NCI-H128 (cell line): ENCODE data around the gene TGFBR1.

Experiments used
- DNase-seq: peaks from one replicate; lab custom pipeline; 2025; ENCODE audit not compliant: unreplicated experiment; lab: John Stamatoyannopoulos, UW

The TGFBR1 gene

DNA sequence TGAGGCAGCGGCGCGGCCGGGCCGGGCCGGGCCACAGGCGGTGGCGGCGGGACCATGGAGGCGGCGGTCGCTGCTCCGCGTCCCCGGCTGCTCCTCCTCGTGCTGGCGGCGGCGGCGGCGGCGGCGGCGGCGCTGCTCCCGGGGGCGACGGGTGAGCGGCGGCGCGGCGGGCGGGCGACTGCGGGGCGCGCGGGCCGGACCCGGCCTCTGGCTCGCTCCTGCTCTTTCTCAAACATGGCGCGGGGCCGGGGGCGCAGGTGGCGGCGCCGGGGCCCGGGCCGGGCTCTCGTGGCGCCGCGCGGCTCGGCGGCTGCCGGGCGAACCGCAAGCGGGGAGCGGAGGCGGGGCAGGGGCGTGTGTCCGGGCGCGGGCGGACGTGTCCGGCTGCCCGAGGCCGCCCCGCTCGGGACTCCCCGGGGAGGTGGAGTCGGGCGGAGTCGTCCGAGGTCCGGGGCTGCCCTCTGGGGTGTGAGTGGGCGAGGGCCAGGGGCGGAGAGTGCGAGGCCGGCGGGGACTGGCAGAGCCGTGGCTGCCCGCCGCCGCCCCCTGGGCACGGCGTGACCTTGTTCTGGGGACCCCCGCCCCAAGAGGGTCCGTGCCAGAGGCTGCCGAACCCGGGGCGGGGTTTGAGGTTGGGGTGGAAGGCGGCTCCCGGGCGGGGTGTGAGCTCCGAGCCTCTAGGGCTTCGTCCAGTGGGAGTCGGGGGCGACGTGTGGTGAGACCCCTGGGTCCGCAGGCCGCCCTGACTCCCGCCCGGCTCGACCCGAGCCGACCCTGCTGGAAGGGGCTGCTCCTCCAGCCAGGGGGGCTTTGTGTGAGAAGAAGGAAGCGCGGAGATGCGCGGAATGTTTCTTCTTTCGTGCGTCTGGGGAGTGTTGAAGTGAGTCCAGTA lies 485 bp downstream of the TGFBR1 start:
- DNase-seq = no peak

DNA sequence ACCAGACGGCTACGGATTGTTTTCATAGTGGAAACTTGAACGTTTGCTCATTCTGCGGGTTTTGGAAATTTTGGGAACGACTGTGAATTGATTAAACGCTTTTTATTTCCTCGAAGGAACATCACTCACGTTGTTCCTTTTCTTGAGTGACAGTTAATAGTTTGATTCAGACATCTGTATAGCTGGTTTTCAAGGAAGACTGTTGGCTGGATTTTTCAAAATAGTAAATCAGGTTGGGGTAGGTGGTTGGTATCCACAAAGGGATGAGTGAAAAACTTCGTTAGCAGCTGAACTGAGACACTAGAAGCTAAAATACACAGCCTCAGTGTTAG lies 1.1 kb downstream of the TGFBR1 start:
- no peak for DNase-seq

DNA sequence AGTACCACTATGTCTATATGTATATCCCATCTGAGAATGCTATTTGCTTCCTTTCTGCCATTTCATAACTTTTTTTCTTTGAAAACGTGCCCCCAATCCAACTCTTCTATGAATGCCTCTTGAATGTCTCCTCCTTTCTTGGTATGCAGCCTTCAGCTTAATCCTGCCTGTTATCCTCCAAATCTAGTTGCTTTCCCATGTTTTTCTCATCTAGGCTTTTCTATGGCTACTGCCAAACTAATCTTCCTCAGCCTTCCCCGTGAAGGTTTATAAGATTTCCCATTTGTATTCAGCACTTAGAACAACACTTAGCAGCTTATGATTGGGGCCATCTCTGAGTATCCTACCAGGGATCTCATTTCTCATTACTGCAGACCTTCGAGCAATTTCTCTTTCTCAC lies 2.5 kb downstream of the TGFBR1 start:
- no peak for DNase-seq

DNA sequence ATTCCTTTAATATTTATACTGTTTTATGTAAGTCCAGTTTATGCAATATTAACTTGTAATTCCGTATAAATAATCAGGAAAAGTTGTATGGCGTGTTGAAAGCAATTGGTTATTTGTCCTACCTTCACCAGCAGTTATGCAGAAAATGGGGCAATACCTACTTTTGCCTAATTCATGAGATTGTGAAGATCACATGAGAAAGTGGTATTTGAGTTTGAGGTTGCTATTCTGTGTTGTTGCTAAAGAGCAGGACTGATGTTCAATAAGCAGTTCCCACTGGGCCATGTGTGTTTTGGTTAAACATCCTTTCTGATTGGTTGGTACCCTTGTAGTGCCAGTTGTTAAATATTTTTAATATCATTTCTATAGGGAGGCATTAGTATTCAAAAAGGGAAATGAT lies 3.2 kb downstream of the TGFBR1 start:
- no peak for DNase-seq

DNA sequence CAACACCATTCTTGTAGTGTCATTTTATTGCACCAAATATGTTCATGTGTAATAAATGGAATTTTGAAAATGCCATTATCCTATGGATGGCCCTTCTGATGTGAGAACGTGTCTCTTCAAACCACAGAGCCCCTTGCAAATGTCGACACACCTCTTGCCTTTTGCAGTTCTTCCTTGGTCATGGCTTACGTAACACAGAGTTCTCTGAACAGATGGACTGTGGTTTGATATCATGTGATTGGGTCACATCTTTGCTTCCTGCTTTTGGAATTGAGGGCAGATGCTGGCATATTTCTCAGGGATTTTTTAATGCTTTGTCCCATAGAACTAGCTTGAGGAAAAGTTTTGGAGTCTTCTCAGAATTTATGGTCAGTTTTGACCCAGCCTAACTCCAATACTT lies 4.6 kb downstream of the TGFBR1 start:
- DNase-seq = no peak

DNA sequence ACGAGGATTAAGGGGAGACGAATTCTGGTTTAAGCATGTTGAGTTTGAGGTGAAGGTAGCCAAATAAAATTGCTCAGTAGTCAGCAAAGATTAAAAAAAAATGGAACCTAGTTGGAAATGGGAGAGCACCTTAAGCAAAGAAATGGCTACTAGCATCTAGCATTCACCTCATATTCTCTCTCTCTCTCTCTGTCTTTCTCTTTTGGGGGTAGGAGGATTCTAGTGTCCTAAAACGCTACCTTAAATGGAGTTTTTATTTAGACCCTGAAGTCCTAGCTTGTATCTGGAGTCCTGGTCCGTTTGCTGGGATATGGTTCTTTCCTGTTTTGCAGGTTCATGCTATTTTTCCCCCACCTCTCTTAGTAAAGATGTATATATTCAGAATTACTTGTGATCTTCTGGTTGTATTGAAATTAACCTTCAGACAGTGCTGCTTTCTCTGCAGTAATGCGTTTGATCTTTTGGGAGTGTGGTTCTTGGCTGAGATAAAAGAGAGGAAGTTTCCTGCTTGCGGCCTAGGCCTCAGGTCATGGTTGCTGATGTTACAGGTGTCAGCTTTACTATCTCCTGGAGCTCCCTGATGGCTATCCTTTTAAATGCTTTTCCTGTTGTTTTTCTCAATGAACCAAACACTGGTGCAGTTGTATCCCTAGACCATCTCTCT lies 8.0 kb downstream of the TGFBR1 start:
- DNase-seq = no peak

DNA sequence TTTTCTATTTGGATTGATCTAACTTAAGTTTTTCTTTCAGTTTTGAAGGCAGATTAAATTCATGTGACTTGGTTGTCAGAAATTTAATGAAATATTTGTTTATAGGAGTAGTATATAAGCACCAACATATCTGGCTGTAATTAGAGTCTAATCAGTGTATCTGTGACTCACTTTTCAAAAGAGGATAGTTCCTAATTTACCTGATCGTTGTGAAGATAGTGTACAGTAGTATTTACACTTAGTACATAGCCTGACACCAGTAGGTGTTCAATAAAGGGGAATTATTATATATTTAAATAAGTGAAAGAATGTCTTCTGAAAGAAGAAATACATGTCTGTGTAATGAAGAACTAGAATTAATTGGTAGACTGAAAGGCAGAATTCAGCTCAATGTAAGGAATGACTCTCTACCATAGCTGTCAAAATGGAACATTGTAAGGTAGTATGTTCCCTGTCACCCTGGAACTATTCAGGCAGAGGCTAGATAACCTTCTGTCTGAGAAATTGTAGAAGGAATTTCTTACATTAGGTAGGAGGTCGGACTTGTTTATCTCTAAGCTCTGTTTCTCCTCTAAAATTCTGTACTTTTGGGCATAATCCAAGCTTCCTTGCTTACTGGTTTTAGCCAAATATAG lies 8.6 kb downstream of the TGFBR1 start:
- DNase-seq = no peak

DNA sequence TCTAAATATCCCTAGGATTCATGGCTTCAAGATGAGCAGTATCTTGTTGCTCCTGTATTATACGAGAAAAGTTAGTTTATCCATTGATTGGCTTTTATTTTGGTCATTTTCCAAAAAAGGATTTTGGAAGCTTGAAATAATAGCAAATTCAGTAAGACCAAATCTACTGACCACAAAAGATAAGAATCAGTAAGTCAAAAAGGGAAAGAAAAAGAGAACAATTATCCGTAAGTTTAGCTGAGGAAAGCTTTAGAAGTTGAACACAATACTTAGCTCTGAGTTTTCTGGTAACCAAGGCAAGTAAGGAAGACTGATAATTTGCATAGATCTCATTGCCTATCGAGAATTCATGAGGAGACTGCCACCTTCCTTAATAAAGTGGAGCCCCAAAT lies 9.1 kb downstream of the TGFBR1 start:
- DNase-seq = no peak

DNA sequence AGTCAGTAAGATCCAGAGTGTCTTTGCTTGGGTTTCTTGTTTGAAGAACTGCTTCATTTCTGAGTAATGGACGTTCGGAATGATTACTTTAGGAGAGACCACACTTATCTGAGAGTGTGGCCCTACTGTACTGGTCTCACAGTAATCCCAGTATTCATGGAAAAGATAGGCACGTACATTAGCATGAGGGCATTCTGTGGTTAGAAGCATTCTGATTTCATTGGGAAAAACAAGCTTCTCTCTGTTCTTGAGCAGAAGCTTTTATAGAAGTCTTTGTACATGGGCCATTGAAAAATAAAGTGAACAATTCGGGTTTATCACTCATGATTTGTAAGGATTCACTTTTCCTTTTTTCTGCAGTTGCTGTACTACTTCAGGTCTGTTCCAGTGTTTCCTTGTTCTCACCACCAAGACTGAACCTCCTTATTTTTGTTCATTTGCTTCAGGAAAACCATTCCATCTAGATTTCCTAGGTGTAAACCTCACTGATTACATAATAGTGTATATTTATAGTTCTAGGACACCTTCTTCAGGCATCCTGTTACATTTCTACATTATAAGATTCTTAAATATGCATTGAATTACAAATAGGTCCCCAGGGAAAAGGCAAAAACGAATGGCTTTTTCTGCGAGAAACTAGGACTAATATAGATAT lies 10.1 kb downstream of the TGFBR1 start:
- no peak for DNase-seq

DNA sequence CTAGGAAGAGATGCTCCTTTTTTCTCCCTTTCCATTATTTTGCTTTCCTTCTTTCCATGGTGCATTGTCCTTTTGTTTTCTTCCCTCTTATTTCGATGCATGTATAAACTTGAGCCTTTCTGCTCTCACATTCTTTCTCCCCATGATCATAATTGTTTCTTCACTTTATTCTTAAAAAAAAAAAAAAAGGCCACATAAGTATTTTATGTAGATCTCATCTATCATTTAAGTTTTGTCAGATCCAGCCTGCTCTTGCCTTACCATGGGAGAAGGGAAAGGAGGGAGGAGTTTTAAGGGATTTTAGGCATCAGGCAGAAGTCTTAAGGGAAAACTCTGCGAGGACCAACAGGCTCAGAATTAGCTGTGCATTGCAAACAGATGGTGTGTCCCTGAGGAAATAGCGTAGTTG lies 11.1 kb downstream of the TGFBR1 start:
- DNase-seq = no peak

DNA sequence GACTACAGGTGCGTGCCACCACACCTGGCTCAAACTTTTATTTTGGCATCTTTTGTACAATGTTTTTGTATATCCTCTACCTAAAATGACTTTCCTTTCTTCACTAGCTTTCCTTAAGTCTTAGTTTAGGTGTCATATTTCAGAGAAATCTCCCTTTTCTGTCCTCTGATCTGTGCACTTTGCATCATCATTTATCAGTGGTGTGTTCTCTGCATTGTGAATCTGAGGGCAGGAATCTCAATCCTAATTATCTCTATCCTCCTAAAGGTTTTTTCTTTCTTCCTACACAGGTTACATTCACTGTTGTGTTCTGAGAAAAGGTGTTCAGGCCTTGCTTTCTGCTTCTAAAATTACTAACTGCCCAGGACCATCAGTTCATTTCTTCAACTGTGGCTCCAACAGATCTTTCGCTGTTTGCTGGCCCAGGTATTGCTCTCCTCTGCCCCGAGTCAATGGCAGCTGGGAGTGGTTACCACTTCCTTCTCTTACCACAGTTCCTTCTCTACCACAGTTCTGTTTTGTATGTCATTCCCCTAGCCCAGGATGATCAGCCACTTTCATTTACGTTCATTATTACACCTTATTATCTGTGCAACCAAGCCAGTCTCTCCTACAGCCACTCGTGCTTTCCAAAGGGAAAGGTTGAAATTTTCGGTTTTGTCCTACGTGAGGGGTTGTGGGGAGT lies 14.0 kb downstream of the TGFBR1 start:
- DNase-seq = no peak

DNA sequence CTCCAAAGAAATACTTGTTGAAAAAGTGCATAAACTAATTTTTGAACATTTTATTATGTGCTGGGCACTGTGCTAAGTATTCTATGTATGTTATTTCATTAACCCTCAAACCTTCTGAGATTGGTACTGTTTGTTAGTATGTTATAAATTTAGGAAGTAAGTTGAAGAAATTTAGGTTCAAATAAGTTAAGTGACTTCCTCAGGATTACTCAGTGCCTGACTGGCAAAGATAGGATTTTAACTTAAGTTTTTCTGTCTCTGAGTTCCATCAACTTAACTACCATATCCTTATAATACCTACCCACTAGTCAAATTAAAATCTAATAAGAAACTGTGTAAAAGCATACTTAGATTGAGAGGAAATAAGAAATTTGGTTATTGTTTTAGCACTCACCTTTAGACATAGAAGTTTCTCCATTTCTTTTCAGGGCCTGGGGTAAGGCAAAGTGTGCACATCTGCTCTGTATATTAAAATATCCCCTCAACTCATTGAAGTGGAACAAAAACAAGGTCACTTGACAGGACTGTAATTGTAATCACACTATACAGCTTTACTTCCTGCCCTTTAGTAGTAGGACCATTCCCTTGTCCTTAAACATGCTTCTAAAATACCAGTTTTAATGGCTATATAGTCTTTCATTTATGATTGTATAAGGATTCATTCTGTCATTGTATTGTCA lies 15.2 kb downstream of the TGFBR1 start:
- DNase-seq = no peak

DNA sequence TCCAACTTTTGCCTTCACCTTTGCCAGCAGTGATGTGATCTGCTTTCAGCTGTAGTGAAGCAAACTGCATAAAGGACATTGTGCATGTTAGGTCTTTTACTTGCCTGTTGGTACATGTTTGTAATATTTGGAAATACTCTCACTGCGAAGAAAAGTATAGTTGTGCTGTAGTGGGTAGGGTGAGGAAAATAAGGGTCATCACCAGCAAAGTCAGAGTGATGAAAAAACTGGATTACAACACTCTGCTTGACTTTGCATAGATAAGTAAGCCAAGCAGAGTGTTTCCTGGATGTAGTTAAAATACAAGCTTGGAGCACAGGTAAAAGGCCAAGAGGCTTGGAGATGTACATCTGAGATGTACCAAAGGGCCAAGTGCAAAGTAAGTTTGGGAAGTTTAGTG lies 16.7 kb downstream of the TGFBR1 start:
- no peak for DNase-seq

DNA sequence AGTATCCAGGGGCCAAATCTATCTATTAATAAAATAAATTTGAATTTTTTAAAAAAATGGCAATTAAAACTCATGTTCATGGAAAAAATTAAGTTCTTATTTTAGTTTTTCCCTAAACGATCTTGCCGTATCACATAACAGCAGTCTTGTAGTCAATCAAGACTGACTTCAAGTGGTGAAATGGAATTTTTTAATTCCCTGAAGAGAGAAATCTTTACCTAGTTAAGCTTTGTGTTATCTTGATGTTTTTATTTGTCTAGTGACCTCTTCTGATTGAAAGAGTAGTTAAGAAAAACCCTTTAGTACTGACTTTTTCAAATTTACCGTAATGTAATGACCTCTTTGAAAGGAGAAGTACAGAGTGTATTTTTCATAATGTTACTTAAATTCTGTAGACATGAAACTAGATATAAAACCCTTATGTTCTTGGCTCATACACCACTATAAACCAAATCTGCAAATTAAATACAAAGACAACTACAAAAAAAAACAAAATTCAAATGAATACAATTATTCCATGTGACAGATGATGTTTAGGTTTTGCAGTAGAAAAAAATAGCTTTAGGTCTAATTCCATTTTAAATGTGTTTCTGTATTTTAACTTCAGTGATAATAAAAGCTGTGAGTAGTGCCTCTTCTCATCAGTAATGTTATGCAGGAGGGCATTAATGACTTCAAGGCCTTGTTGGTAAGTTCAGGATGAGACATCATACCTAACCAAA lies 19.8 kb downstream of the TGFBR1 start:
- DNase-seq = no peak

DNA sequence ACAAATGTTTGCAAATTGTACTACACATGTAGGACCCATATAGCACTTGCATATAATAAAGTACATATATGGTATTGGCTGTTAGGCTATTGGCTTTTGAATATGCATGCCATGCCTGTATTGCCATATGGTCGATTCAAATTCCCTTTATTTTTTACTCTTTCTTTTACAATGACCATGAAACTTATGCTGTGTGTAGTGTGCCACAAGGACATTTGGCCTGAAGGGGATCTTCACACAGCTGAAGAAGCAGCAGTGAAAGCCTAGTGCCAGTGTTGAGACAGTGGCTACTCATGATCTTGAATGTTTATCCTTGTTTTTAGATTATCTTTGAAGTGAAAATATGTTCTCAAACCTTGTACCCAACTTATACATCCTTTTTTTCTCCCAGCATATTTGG lies 20.5 kb downstream of the TGFBR1 start:
- no peak for DNase-seq

DNA sequence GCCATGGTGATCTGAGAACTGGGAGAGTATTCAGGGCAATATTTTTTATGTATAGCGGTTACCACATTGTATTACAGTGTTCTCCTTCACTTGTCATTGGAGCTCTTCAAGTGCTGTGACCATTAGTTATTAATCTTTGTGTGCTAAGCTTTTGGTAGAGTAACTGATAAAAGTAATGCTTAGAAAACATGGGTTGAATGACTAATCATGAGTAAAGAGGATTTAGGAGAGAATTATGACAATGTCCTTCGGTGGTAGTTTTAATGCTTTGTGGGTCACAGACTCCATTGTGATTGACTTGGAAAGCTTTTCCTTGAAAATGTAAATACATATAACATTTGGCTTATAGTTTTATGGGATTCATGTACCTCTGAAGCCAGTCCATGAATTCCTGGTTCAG lies 21.4 kb downstream of the TGFBR1 start:
- DNase-seq = no peak

DNA sequence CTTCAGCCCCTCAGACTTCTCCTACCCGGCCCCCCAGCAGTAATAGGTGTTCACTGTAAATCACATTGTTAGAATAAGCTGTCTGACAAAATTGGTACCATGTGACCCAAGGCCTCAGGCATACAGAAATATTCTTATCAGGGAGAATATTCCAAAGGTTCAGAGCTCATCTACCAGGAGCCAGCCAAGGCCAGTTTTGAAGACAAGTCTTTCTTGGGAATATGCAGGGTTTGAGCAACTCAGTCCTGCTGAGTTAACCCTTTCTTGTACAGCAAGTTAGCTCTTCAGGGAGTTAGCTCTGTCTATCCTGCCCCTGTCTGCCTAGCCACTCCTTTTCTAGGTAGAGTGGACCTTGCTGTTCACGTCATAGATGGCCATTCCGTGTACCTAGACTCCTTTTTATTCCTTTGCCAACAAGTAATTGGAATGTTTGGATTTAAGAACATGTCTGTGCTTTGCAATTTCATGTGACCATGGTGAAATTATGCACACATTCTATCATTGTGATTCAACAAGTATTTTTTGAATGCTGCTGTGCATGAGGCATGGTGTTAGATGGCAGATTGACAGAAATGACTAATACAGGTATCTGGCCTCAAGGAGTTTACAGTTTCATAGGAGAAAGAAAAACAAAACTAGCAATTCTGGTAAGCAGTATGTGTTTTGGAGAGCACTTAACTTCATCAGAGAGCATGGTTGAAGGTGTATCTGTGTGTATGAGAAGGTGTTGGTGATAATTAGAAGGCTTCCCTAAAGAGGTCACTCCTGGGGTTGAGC lies 22.6 kb downstream of the TGFBR1 start:
- no peak for DNase-seq

DNA sequence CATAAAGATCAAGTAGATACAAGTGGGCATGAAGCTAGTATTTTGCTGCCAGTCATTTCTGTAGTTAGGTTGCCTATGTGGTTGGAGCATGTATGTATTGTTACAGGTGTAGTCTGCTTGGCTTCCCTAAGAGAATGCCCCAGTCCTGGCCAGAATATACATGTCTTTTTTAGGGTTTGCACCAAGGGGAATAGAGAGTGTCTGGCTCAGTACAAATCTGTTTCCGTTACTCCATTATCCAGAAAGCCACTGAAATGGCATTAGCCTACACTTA lies 23.2 kb downstream of the TGFBR1 start:
- DNase-seq = no peak

DNA sequence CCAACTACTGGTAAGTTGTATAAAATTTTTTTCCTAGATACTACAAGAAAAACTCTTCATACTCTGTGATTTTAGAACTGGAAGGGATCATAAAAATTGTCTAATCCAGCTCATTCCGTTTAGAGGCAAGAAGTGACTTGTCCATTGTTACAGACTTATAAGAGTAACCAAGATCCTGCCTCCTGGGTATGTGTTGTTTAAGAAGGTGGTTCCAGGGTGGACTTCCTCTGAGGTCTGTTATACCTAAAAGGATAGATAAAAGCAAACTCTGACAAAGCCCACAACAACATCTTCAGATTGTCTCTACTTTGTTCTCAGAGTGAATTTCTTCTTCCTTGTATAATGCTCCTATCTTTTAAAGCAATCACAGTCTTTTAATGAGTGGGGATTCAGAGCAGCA lies 24.2 kb downstream of the TGFBR1 start:
- DNase-seq = no peak

DNA sequence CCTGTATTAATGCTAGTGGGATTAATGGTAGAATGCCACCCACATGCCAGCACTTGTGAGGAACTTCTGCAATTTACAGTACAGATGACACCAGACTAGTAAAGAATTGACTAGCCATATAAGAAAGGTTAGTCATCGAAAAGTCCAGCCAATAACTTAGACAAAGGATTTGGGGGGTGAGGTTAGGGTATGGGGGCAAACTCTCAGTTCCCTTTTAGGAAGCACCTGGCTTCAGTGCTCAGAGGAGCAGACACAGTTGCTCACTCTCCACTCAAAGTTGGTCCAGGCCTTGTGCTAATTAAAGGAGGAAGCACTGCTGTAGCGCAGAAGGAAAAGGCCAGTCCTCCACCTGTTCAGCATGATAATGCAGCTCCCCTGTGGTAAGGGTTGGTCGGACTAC lies 25.2 kb downstream of the TGFBR1 start:
- DNase-seq = no peak
